ENCODE results near the gene PLCH1.
A peak's percentile ranks its signal among the peaks of the same experiment; 100 is the strongest.

PLCH1 gene

DNA sequence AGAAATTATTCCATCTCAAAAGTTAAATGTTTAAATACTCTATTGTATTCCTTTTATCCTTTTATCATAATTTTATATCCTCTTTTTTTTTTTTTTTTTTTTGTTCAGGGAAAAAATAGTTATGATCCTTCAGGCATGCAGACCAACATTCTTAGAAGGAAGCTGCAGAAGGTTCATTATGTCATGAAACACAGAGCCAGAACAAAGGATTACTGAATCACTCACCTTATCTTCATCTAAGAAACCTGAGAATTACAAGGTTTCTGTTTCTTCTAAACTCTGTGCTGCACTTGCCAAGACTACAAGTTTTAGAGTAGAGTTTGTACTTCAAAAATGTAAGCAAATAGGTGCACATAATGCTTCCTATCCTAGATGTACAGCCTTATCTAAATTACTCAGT is 3.3 kb downstream of the PLCH1 start:
- Histone ChIP-seq H3K4me1 (ENCODE audit: control insufficient read depth, insufficient read depth, low read length) (peaks cover 4% of the 10 kb centered on the region; the same call in 1 of the 2 replicates), H3K36me3 (ENCODE audit: control insufficient read depth in 2 of 2, insufficient read depth in 1 of 2, low read length in 2 of 2) (no peaks in the 10 kb centered on the region), H3K9me3 (ENCODE audit: control insufficient read depth, insufficient read depth, low read depth, low read length) (no peaks in the 10 kb centered on the region), H3K27ac (ENCODE audit: extremely low read depth, low read depth, low read length) (no peak overlapping the region), H3K4me3 (ENCODE audit: low read depth, low read length) (no peak overlapping the region)
- CTCF ChIA-PET = no interaction called here
- TF ChIP-seq ZNF660 (tag by site-specific recombination; IDR thresholded peaks at IDR 0.05) = no peak
- TF ChIP-seq ZNF48 (tag by site-specific recombination; IDR thresholded peaks at IDR 0.05) = no peak
- peak; percentile 66; the same call in 1 of the 2 replicates for TF ChIP-seq ZNF600 (tag by site-specific recombination; IDR thresholded peaks at IDR 0.05)
- TF ChIP-seq, protein P1, sequence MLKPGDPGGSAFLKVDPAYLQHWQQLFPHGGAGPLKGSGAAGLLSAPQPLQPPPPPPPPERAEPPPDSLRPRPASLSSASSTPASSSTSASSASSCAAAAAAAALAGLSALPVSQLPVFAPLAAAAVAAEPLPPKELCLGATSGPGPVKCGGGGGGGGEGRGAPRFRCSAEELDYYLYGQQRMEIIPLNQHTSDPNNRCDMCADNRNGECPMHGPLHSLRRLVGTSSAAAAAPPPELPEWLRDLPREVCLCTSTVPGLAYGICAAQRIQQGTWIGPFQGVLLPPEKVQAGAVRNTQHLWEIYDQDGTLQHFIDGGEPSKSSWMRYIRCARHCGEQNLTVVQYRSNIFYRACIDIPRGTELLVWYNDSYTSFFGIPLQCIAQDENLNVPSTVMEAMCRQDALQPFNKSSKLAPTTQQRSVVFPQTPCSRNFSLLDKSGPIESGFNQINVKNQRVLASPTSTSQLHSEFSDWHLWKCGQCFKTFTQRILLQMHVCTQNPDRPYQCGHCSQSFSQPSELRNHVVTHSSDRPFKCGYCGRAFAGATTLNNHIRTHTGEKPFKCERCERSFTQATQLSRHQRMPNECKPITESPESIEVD (tag by site-specific recombination; IDR thresholded peaks at IDR 0.05) = peak; percentile 43; the same call in 1 of the 2 replicates
- TF ChIP-seq, protein P2, sequence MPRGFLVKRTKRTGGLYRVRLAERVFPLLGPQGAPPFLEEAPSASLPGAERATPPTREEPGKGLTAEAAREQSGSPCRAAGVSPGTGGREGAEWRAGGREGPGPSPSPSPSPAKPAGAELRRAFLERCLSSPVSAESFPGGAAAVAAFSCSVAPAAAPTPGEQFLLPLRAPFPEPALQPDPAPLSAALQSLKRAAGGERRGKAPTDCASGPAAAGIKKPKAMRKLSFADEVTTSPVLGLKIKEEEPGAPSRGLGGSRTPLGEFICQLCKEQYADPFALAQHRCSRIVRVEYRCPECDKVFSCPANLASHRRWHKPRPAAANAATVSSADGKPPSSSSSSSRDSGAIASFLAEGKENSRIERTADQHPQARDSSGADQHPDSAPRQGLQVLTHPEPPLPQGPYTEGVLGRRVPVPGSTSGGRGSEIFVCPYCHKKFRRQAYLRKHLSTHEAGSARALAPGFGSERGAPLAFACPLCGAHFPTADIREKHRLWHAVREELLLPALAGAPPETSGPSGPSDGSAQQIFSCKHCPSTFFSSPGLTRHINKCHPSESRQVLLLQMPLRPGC (tag by site-specific recombination; IDR thresholded peaks at IDR 0.05) = no peak
- TF ChIP-seq, protein P3, sequence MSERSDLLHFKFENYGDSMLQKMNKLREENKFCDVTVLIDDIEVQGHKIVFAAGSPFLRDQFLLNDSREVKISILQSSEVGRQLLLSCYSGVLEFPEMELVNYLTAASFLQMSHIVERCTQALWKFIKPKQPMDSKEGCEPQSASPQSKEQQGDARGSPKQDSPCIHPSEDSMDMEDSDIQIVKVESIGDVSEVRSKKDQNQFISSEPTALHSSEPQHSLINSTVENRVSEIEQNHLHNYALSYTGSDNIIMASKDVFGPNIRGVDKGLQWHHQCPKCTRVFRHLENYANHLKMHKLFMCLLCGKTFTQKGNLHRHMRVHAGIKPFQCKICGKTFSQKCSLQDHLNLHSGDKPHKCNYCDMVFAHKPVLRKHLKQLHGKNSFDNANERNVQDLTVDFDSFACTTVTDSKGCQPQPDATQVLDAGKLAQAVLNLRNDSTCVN (tag by site-specific recombination; optimal IDR thresholded peaks at IDR 0.05) = no peak
- TF ChIP-seq ZNF561 (tag by site-specific recombination; IDR thresholded peaks at IDR 0.05; ENCODE audit: borderline replicate concordance) = no peak
- POLR2A ChIA-PET = no interaction called here

DNA sequence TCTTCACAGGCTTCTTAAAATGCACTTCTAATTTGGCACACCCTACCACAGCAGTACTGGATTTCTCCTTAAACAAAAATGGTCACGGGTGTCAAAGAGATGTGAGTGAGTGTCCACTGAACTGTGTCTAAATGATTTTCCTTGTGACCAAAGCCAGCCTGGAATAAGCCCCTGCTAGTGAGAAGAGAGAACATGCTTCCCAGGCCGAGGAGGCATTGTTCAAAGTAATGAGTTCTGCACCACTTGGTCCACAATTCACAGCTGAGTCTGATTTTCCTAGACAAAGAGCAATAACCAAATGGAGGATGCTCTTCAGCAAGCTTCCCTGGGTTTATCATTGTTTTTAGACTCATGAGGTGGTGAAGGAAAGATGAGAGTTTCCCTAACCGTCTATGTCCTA is 3.8 kb downstream of the PLCH1 start:
- POLR2A ChIA-PET = no interaction called here
- H3K4me1 ChIP-seq (ENCODE audit: control insufficient read depth, insufficient read depth, low read length) = peaks cover 2% of the 10 kb centered on the region; the same call in 1 of the 2 replicates
- TF ChIP-seq ZNF670 (tag by site-specific recombination; IDR thresholded peaks at IDR 0.05; ENCODE audit: low read depth) = no peak
- TF ChIP-seq, protein P4, sequence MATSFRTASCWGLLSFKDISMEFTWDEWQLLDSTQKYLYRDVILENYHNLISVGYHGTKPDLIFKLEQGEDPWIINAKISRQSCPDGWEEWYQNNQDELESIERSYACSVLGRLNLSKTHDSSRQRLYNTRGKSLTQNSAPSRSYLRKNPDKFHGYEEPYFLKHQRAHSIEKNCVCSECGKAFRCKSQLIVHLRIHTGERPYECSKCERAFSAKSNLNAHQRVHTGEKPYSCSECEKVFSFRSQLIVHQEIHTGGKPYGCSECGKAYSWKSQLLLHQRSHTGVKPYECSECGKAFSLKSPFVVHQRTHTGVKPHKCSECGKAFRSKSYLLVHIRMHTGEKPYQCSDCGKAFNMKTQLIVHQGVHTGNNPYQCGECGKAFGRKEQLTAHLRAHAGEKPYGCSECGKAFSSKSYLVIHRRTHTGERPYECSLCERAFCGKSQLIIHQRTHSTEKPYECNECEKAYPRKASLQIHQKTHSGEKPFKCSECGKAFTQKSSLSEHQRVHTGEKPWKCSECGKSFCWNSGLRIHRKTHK (tag by site-specific recombination; IDR thresholded peaks at IDR 0.05) = no peak
- no peak for TF ChIP-seq ZNF341 (tag by site-specific recombination; IDR thresholded peaks at IDR 0.05; ENCODE audit: low read depth)
- TF ChIP-seq HOXD13 (CRISPR knock-in tag; IDR thresholded peaks at IDR 0.05; ENCODE audit: borderline replicate concordance) = no peak
- TF ChIP-seq KLF8 (tag by site-specific recombination; IDR thresholded peaks at IDR 0.05) = no peak
- TF ChIP-seq ZNF311 (tag by site-specific recombination; IDR thresholded peaks at IDR 0.05; ENCODE audit: borderline replicate concordance) = no peak
- TF ChIP-seq, protein P5, sequence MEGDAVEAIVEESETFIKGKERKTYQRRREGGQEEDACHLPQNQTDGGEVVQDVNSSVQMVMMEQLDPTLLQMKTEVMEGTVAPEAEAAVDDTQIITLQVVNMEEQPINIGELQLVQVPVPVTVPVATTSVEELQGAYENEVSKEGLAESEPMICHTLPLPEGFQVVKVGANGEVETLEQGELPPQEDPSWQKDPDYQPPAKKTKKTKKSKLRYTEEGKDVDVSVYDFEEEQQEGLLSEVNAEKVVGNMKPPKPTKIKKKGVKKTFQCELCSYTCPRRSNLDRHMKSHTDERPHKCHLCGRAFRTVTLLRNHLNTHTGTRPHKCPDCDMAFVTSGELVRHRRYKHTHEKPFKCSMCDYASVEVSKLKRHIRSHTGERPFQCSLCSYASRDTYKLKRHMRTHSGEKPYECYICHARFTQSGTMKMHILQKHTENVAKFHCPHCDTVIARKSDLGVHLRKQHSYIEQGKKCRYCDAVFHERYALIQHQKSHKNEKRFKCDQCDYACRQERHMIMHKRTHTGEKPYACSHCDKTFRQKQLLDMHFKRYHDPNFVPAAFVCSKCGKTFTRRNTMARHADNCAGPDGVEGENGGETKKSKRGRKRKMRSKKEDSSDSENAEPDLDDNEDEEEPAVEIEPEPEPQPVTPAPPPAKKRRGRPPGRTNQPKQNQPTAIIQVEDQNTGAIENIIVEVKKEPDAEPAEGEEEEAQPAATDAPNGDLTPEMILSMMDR (tag by site-specific recombination; IDR thresholded peaks at IDR 0.05) = no peak
- no peak for TF ChIP-seq ZNF501 (tag by site-specific recombination; IDR thresholded peaks at IDR 0.05)
- no peak for TF ChIP-seq ZXDB (tag by site-specific recombination; IDR thresholded peaks at IDR 0.05)
- no peak for TF ChIP-seq ZNF596 (tag by site-specific recombination; IDR thresholded peaks at IDR 0.05)
- TF ChIP-seq GLI4 (tag by site-specific recombination; IDR thresholded peaks at IDR 0.05) = no peak
- TF ChIP-seq ZSCAN23 (tag by site-specific recombination; IDR thresholded peaks at IDR 0.05) = no peak
- no peak for TF ChIP-seq ZNF585B (tag by site-specific recombination; IDR thresholded peaks at IDR 0.05)
- no peak for TF ChIP-seq ZNF19 (tag by site-specific recombination; IDR thresholded peaks at IDR 0.05; ENCODE audit: low read depth)
- TF ChIP-seq SP3 (tag by site-specific recombination; IDR thresholded peaks at IDR 0.05) = no peak
- no peak for TF ChIP-seq ZEB2 (tag by site-specific recombination; IDR thresholded peaks at IDR 0.05)
- TF ChIP-seq, protein P6, sequence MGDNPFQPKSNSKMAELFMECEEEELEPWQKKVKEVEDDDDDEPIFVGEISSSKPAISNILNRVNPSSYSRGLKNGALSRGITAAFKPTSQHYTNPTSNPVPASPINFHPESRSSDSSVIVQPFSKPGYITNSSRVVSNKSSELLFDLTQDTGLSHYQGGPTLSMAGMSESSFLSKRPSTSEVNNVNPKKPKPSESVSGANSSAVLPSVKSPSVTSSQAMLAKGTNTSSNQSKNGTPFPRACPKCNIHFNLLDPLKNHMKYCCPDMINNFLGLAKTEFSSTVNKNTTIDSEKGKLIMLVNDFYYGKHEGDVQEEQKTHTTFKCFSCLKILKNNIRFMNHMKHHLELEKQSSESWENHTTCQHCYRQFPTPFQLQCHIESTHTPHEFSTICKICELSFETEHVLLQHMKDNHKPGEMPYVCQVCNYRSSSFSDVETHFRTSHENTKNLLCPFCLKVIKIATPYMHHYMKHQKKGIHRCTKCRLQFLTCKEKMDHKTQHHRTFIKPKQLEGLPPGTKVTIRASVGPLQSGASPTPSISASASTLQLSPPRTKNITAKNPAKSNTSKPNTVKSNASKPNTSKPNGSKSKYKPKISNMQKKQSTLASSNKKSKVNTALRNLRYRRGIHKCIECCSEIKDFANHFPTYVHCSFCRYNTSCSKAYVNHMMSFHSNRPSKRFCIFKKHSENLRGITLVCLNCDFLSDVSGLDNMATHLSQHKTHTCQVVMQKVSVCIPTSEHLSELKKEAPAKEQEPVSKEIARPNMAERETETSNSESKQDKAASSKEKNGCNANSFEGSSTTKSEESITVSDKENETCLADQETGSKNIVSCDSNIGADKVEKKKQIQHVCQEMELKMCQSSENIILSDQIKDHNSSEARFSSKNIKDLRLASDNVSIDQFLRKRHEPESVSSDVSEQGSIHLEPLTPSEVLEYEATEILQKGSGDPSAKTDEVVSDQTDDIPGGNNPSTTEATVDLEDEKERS (tag by site-specific recombination; IDR thresholded peaks at IDR 0.05) = no peak
- no peak for TF ChIP-seq ZNF658 (tag by site-specific recombination; IDR thresholded peaks at IDR 0.05)
- H3K9me3 ChIP-seq (ENCODE audit: control insufficient read depth, insufficient read depth, low read depth, low read length) = no peaks in the 10 kb centered on the region
- CTCF ChIA-PET = no interaction called here
- no peak overlapping the region for H3K27ac ChIP-seq (ENCODE audit: extremely low read depth, low read depth, low read length)
- no peaks in the 10 kb centered on the region for H3K36me3 ChIP-seq (ENCODE audit: control insufficient read depth in 2 of 2, insufficient read depth in 1 of 2, low read length in 2 of 2)
- H3K4me3 ChIP-seq (ENCODE audit: low read depth, low read length) = no peak overlapping the region
